HL-60 (cell line): ENCODE data around the gene CD3E.

Source experiments
- DNase-seq, 2 experiments: peaks; one replicate each; pipeline ENCODE4 v3.0.0-alpha.2; 2010 to 2020; ENCODE audit warnings: low read depth in 1 of 2, low spot score in 1 of 2
- H3K27ac ChIP-seq: fragments of 250-450 bp; sonication (Bioruptor Pico); replicated peaks from 2 replicates; pipeline ENCODE4 v1.5.1; 2020; ENCODE audit warnings: mild to moderate bottlenecking, moderate library complexity
- H3K27me3 ChIP-seq: fragments of 250-450 bp; sonication (Bioruptor Pico); 2 replicates; pipeline ENCODE4 v1.5.1; 2021; ENCODE audit warnings: mild to moderate bottlenecking, moderate library complexity; ENCODE audit not compliant: insufficient read depth, poor library complexity, severe bottlenecking
- H3K4me3 ChIP-seq: replicated peaks from 2 replicates; pipeline ENCODE4 v1.5.1; 2011; ENCODE audit warnings: mild to moderate bottlenecking, control low read depth, low read length; ENCODE audit not compliant: insufficient read depth
- GABPA ChIP-seq: IDR thresholded peaks from 2 replicates; pipeline ENCODE4 v1.6.1; 2012; ENCODE audit warnings: low read depth
- POLR2AphosphoS5 ChIP-seq: IDR thresholded peaks from 2 replicates; pipeline ENCODE4 v1.6.1; 2012; ENCODE audit warnings: low read depth
- SPI1 ChIP-seq: IDR thresholded peaks from 2 replicates; pipeline ENCODE4 v1.6.1; 2012; ENCODE audit warnings: low read depth, mild to moderate bottlenecking, borderline replicate concordance
- TF ChIP-seq, protein P1 (sequence below): IDR thresholded peaks from one replicate; pipeline ENCODE4 v1.5.1; 2011; ENCODE audit warnings: low read length, control low read depth, inconsistent platforms; ENCODE audit not compliant: insufficient read depth
- TF ChIP-seq, protein P2 (sequence below): IDR thresholded peaks from 2 replicates; pipeline ENCODE4 v1.6.1; 2012; ENCODE audit warnings: low read depth; ENCODE audit not compliant: insufficient replicate concordance

Gene CD3E

DNA sequence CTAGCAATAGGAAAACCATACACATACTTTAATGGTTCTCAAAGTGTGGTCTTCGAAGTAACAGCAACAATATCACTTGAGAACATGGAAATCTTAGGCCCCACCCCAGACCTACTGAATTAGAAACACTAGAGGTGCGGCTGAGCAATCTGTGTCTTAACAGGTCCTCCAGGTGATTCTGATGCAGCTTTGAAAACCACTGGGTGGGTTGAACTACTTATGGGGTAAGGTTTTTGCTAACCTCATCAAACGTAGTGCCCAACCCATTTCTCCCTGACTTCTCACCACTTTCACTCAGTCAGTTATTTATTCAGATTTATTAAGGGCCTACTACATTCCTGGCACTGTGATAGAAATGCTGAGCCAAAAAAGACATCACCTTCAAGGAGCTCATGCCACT is 44.2 kb upstream of the CD3E start:
- TF ChIP-seq, protein P1, sequence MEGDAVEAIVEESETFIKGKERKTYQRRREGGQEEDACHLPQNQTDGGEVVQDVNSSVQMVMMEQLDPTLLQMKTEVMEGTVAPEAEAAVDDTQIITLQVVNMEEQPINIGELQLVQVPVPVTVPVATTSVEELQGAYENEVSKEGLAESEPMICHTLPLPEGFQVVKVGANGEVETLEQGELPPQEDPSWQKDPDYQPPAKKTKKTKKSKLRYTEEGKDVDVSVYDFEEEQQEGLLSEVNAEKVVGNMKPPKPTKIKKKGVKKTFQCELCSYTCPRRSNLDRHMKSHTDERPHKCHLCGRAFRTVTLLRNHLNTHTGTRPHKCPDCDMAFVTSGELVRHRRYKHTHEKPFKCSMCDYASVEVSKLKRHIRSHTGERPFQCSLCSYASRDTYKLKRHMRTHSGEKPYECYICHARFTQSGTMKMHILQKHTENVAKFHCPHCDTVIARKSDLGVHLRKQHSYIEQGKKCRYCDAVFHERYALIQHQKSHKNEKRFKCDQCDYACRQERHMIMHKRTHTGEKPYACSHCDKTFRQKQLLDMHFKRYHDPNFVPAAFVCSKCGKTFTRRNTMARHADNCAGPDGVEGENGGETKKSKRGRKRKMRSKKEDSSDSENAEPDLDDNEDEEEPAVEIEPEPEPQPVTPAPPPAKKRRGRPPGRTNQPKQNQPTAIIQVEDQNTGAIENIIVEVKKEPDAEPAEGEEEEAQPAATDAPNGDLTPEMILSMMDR = no peak
- TF ChIP-seq POLR2AphosphoS5 (no peak), GABPA (no peak), SPI1 (no peak)
- TF ChIP-seq, protein P2, sequence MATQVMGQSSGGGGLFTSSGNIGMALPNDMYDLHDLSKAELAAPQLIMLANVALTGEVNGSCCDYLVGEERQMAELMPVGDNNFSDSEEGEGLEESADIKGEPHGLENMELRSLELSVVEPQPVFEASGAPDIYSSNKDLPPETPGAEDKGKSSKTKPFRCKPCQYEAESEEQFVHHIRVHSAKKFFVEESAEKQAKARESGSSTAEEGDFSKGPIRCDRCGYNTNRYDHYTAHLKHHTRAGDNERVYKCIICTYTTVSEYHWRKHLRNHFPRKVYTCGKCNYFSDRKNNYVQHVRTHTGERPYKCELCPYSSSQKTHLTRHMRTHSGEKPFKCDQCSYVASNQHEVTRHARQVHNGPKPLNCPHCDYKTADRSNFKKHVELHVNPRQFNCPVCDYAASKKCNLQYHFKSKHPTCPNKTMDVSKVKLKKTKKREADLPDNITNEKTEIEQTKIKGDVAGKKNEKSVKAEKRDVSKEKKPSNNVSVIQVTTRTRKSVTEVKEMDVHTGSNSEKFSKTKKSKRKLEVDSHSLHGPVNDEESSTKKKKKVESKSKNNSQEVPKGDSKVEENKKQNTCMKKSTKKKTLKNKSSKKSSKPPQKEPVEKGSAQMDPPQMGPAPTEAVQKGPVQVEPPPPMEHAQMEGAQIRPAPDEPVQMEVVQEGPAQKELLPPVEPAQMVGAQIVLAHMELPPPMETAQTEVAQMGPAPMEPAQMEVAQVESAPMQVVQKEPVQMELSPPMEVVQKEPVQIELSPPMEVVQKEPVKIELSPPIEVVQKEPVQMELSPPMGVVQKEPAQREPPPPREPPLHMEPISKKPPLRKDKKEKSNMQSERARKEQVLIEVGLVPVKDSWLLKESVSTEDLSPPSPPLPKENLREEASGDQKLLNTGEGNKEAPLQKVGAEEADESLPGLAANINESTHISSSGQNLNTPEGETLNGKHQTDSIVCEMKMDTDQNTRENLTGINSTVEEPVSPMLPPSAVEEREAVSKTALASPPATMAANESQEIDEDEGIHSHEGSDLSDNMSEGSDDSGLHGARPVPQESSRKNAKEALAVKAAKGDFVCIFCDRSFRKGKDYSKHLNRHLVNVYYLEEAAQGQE = no peak
- DNase-seq = no peak
- H3K4me3 ChIP-seq = no peak overlapping the region
- H3K27me3 ChIP-seq = no peaks in the 10 kb centered on the region
- H3K27ac ChIP-seq = no peak overlapping the region

DNA sequence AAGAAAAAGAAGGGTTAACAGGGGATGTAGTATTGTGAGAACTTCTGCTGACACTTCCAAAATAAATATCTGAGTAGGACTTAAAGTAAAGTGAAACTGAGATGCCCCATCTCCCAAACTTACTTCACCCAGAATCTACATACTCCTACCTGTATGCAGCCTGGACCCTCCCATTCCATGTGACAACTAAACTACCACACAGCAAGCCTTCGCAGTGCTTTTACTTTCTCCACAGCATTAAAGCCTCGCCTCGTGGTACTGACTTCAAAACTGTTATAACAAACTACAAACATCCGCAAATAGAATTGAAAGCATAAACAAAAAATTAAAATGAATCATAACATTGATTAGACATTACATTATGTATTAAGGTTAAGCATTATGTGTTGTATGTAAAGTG is 41.4 kb upstream of the CD3E start:
- TF ChIP-seq SPI1 (no peak), POLR2AphosphoS5 (no peak), GABPA (no peak)
- TF ChIP-seq, protein P2 = no peak
- TF ChIP-seq, protein P1 = no peak
- DNase-seq = no peak
- H3K27me3 ChIP-seq = no peaks in the 10 kb centered on the region
- no peak overlapping the region for H3K27ac ChIP-seq
- no peak overlapping the region for H3K4me3 ChIP-seq

DNA sequence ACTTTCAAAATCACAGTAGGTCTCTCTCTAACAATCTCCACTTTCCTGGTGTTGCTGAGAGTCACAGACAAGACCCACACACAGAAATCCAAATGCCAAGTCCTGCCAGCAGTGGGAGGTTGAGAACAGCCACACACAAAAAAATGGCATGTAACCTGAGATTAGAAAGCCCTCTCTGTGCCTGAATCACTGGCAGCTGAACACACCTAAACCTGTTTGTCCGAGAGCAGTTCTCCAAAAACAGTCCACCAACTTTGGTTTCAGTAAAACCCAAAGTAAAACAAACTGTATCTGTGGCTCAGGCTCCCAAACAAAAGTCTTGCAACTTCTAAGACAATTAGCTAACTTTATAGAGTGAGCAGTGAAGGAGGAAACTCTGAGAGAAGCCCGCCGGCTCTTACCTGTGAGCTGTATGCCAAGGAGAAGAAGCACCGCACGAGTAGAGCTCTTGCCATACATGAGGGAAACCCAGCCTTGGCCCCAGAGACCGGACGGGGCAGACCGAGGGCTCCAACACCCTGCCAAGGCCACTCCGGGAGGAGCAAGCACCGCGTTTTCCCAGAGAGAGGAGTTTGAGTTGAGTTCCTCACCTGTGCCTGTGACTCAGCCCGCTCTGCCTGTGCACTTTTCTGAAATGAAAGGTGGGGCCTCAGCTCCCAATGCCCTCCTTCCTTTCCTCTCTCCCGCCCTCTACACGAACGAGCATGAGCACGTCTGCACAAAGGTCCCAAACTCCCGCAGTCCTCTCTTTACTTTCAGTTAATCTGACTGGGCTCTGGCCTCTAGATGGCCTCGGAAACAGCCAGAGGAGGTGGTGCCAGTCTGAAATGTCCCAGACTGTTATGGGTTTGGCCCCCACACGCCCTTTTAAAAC is 40.6 kb upstream of the CD3E start, which contains the start of gene MPZL2:
TSS of gene MPZL2 (minus strand) at position 603 of the 874 bp plus-strand sequence. CDS start at position 459, 144 bp downstream.
- Histone ChIP-seq H3K27me3 (no peaks in the 10 kb centered on the region), H3K27ac (no peak within 1 kb of the TSS), H3K4me3 (no peak within 1 kb of the TSS)
- DNase-seq = no peak
- TF ChIP-seq GABPA = no peak
- TF ChIP-seq POLR2AphosphoS5 = no peak
- TF ChIP-seq, protein P1 = no peak
- TF ChIP-seq SPI1 = no peak
- TF ChIP-seq, protein P2 = no peak
